Ishikawa (cell line): Measurements from ENCODE around the gene TSSK3.

Experiments used
- CEBPB ChIP-seq: IDR thresholded peaks from 2 replicates; pipeline ENCODE4 v1.6.1; 2012
- CREB1 ChIP-seq: IDR thresholded peaks from 2 replicates; pipeline ENCODE4 v1.6.1; 2012; ENCODE audit warnings: low read depth
- EGR1 ChIP-seq: IDR thresholded peaks from 2 replicates; pipeline ENCODE4 v1.6.1; 2012
- EP300 ChIP-seq: IDR thresholded peaks from 2 replicates; pipeline ENCODE4 v1.6.1; 2012; ENCODE audit warnings: borderline replicate concordance
- FOXM1 ChIP-seq: IDR thresholded peaks from 2 replicates; pipeline ENCODE4 v1.6.1; 2012; ENCODE audit warnings: low read depth, borderline replicate concordance
- NFIC ChIP-seq: IDR thresholded peaks from 2 replicates; pipeline ENCODE4 v1.6.1; 2012
- RAD21 ChIP-seq: IDR thresholded peaks from 2 replicates; pipeline ENCODE4 v1.6.1; 2012; ENCODE audit warnings: low read depth
- TAF1 ChIP-seq: IDR thresholded peaks from 2 replicates; pipeline ENCODE4 v1.6.1; 2012; ENCODE audit warnings: low read depth, mild to moderate bottlenecking
- TCF12 ChIP-seq: IDR thresholded peaks from 2 replicates; pipeline ENCODE4 v1.6.1; 2012; ENCODE audit warnings: low read depth
- TEAD4 ChIP-seq: IDR thresholded peaks from 2 replicates; pipeline ENCODE4 v1.6.1; 2012
- YY1 ChIP-seq: IDR thresholded peaks from 2 replicates; pipeline ENCODE4 v1.6.1; 2012; ENCODE audit warnings: low read depth
- ZBTB7A ChIP-seq: IDR thresholded peaks from 2 replicates; pipeline ENCODE4 v1.6.1; 2012; ENCODE audit warnings: low read depth
- TF ChIP-seq, protein P1 (sequence below): IDR thresholded peaks from 2 replicates; pipeline ENCODE4 v1.6.1; 2012
- TF ChIP-seq, protein P2 (sequence below): IDR thresholded peaks from 2 replicates; pipeline ENCODE4 v1.6.1; 2012; ENCODE audit warnings: low read depth, mild to moderate bottlenecking
- TF ChIP-seq, protein P3 (sequence below): IDR thresholded peaks from 2 replicates; pipeline ENCODE4 v1.6.1; 2012

The TSSK3 gene

DNA sequence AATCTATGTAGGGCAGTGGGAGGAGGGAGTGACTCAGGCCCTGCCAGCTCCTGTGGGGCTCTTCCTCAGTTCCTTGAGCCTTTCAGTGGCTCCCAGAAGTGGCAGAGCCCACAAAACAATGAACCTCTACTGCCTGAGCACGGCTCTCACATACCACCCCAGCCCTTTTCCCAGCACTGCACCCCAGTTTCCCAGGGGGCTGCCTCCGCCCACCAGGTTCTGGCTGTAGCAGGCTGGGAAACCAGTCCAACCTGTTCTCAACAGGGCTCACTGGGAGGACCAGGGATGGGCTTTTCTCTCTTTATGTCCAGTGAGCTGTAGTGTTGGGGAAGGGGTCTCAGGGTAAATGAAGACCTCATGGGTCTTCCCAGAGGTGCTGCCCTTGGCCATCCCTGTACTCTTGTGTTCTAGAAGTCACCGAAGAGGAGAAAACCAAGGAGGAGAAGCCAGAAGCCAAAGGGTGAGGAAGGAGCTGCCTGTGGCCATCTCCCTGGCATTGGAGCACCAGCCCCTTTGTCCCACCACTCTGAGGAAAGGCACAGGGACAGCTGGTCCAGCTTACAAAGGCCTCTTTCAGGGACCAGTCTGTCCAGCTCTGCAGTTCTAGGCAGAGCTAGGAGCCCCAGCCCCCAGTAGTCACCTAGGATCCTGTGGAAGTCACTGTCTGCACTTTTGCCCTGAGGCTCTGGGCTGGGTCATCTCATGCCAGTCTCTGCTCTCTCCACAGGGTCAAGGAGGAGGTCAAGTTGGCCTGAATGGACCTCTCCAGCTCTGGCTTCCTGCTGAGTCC is 29.9 kb upstream of the TSSK3 start:
- TF ChIP-seq TAF1 (no peak), FOXM1 (no peak), ZBTB7A (peak; percentile 94), EGR1 (peak; percentile 50; the same call in 1 of the 2 replicates), CREB1 (no peak), RAD21 (0 out of 2 replicates have a peak, but pooled peaks have one; percentile 6), EP300 (0 out of 2 replicates have a peak, but pooled peaks have one; percentile 14), CEBPB (no peak), TCF12 (peak; percentile 60), NFIC (peak; percentile 43), YY1 (no peak), TEAD4 (peak; percentile 13; the same call in 1 of the 2 replicates)
- TF ChIP-seq, protein P1, sequence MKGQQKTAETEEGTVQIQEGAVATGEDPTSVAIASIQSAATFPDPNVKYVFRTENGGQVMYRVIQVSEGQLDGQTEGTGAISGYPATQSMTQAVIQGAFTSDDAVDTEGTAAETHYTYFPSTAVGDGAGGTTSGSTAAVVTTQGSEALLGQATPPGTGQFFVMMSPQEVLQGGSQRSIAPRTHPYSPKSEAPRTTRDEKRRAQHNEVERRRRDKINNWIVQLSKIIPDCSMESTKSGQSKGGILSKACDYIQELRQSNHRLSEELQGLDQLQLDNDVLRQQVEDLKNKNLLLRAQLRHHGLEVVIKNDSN, result no peak
- TF ChIP-seq, protein P2, sequence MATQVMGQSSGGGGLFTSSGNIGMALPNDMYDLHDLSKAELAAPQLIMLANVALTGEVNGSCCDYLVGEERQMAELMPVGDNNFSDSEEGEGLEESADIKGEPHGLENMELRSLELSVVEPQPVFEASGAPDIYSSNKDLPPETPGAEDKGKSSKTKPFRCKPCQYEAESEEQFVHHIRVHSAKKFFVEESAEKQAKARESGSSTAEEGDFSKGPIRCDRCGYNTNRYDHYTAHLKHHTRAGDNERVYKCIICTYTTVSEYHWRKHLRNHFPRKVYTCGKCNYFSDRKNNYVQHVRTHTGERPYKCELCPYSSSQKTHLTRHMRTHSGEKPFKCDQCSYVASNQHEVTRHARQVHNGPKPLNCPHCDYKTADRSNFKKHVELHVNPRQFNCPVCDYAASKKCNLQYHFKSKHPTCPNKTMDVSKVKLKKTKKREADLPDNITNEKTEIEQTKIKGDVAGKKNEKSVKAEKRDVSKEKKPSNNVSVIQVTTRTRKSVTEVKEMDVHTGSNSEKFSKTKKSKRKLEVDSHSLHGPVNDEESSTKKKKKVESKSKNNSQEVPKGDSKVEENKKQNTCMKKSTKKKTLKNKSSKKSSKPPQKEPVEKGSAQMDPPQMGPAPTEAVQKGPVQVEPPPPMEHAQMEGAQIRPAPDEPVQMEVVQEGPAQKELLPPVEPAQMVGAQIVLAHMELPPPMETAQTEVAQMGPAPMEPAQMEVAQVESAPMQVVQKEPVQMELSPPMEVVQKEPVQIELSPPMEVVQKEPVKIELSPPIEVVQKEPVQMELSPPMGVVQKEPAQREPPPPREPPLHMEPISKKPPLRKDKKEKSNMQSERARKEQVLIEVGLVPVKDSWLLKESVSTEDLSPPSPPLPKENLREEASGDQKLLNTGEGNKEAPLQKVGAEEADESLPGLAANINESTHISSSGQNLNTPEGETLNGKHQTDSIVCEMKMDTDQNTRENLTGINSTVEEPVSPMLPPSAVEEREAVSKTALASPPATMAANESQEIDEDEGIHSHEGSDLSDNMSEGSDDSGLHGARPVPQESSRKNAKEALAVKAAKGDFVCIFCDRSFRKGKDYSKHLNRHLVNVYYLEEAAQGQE, result no peak
- TF ChIP-seq, protein P3, sequence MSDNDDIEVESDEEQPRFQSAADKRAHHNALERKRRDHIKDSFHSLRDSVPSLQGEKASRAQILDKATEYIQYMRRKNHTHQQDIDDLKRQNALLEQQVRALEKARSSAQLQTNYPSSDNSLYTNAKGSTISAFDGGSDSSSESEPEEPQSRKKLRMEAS, result no peak

DNA sequence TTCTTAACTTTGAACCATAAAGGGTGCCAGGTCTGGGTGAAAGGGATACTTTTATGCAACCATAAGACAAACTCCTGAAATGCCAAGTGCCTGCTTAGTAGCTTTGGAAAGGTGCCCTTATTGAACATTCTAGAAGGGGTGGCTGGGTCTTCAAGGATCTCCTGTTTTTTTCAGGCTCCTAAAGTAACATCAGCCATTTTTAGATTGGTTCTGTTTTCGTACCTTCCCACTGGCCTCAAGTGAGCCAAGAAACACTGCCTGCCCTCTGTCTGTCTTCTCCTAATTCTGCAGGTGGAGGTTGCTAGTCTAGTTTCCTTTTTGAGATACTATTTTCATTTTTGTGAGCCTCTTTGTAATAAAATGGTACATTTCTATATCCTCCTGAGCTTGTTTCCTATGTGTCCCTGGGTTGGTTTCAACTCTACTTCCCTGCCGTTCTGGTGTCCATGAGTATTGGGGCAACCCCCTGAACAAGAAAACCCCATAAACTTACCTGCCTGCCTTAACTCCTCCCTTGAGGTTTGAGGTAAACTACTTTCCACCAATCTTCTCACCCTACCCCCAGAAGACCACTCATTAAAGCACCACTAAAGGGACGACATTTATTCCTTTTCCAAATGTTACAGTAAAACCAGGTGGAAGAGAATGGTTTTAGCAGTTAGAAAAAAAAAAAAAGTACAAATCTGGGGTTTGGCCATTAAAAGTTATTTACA is 28.9 kb upstream of the TSSK3 start:
- TF ChIP-seq, protein P3, result no peak
- TF ChIP-seq TAF1, result no peak
- TF ChIP-seq, protein P2, result no peak
- TF ChIP-seq EP300, result no peak
- no peak for TF ChIP-seq YY1
- no peak for TF ChIP-seq TCF12
- TF ChIP-seq TEAD4, result no peak
- TF ChIP-seq CEBPB, result no peak
- TF ChIP-seq NFIC, result no peak
- no peak for TF ChIP-seq CREB1
- TF ChIP-seq EGR1, result no peak
- no peak for TF ChIP-seq ZBTB7A
- no peak for TF ChIP-seq FOXM1
- TF ChIP-seq, protein P1, result no peak
- no peak for TF ChIP-seq RAD21

DNA sequence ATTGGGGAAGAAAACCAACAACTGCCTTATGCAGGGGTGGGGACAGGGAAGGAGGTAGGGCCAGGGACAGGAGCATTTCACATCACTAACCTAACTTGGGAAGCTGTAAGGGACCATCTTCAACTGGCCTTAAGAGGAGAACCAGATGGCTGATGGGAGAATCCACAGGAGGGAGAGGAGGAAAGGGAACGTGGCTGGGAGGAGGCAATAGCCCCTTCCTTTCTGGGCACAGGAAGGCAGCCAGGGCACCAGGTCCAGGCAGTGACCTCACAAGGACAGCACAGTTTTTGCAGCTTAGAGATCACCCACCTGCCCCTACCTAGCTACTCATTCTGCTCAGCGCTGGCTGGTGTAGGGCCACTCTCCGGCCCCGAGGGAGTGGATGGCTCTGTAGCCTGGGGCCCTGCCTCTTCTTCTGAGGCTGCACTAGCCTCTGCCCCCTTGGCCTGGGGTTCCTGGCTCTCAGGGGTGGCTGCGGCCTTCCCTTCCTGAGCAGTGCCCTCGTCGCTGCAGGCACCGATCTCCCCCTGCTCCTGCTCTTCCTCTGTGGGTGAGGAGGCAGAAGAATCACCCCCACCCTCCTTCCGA is 28.0 kb upstream of the TSSK3 start:
- TF ChIP-seq, protein P1, result no peak
- TF ChIP-seq RAD21, result no peak
- TF ChIP-seq CREB1, result no peak
- TF ChIP-seq TAF1, result no peak
- TF ChIP-seq EP300, result no peak
- TF ChIP-seq FOXM1, result no peak

DNA sequence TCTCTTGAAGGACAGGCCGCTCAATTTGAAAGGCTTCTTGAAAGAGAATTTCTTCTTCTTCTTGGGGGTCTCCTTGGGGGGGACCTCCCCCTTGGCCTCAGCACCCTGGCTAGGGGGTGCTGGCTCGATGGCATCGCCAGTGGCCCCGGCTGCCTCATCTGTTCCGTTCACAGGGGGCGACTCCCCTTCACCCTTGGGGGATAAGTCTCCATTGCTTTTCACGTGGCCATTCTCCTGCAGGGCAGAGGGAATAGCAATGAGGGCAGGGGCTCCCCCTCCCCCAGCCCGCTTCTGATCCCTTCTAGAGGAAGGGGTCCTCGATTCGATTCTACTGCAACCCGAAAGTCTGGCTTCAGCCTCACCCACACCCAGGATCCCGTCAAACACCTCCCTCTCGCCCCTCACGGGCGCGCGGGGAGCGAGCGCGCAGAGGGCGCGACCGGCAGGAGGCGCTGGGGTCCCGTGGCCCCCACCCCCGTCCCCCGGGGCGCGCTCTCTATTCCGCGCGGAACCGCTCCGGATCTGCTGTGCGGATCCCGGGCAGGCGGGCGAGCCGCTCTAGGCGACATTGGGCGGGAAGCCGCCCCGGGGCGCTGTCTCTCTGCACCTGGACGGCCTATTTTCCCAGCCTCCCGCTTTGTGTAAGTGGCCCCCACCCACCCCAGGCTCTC is 27.3 kb upstream of the TSSK3 start:
- TF ChIP-seq CEBPB (no peak), TEAD4 (no peak), TAF1 (peak; percentile 29; the same call in 1 of the 2 replicates), ZBTB7A (peak; percentile 92), CREB1 (no peak), EGR1 (0 out of 2 replicates have a peak, but pooled peaks have one; percentile 1), FOXM1 (no peak)
- TF ChIP-seq, protein P2, result no peak
- TF ChIP-seq, protein P3, result peak; percentile 45; the same call in 1 of the 2 replicates
